OCI-LY1 (cell line): ENCODE data around the gene SLC8A1.

Experiments
- H2AFZ ChIP-seq: fragments of 200-600 bp; sonication (generic), shearing (Covaris generic); 2 replicates; pipeline ENCODE4 v1.6.0; 2014; ENCODE audit warnings: antibody characterized with exemption, mild to moderate bottlenecking, low read length
- H3F3A ChIP-seq: fragments of 200-600 bp; sonication (generic), shearing (Covaris generic); 2 replicates; pipeline ENCODE4 v1.6.0; 2014; ENCODE audit warnings: mild to moderate bottlenecking, antibody characterized with exemption, low read length, moderate library complexity; ENCODE audit not compliant: insufficient read depth
- H3K27ac ChIP-seq: fragments of 200-600 bp; sonication (generic); 2 replicates; pipeline ENCODE4 v1.5.1; 2014; ENCODE audit warnings: low read length, mixed run types, mild to moderate bottlenecking, low read depth; ENCODE audit not compliant: poor library complexity, severe bottlenecking
- H3K27me3 ChIP-seq: fragments of 200-600 bp; sonication (generic); 2 replicates; pipeline ENCODE4 v1.6.0; 2014; ENCODE audit warnings: antibody characterized with exemption, mild to moderate bottlenecking, low read length, moderate library complexity; ENCODE audit not compliant: insufficient read depth
- H3K36me3 ChIP-seq: fragments of 200-600 bp; sonication (generic); 2 replicates; pipeline ENCODE4 v1.6.1; 2014; ENCODE audit warnings: mild to moderate bottlenecking, antibody characterized with exemption, low read length, moderate library complexity, mixed read lengths; ENCODE audit not compliant: insufficient read depth
- H3K4me1 ChIP-seq: fragments of 200-600 bp; sonication (generic); 2 replicates; pipeline ENCODE4 v1.5.1; 2014; ENCODE audit warnings: mild to moderate bottlenecking, low read length, moderate library complexity; ENCODE audit not compliant: insufficient read depth, severe bottlenecking
- H3K4me2 ChIP-seq: fragments of 200-600 bp; sonication (generic), shearing (Covaris generic); 2 replicates; pipeline ENCODE4 v1.6.1; 2014; ENCODE audit warnings: low read length
- H3K4me3 ChIP-seq: fragments of 200-600 bp; sonication (generic); 2 replicates; pipeline ENCODE4 v1.5.1; 2014; ENCODE audit warnings: low read length, low read depth, mild to moderate bottlenecking, mixed read lengths; ENCODE audit not compliant: poor library complexity, severe bottlenecking
- H3K79me2 ChIP-seq: fragments of 200-600 bp; shearing (Covaris generic); 2 replicates; pipeline ENCODE4 v1.6.1; 2016; ENCODE audit warnings: mixed run types, low read length, mixed read lengths; ENCODE audit not compliant: insufficient read depth
- H3K9ac ChIP-seq: fragments of 200-600 bp; sonication (generic), shearing (Covaris generic); 2 replicates; pipeline ENCODE4 v1.6.1; 2014; ENCODE audit warnings: mild to moderate bottlenecking, low read length, mixed read lengths
- H3K9me2 ChIP-seq: fragments of 200-600 bp; sonication (generic), shearing (Covaris generic); 2 replicates; pipeline ENCODE4 v1.6.1; 2014; ENCODE audit warnings: low read depth, mild to moderate bottlenecking, low read length, mixed read lengths
- H3K9me3 ChIP-seq: fragments of 200-600 bp; shearing (Covaris generic); 2 replicates; pipeline ENCODE4 v1.6.1; 2014; ENCODE audit warnings: low read length, mixed read lengths
- H4K20me1 ChIP-seq: fragments of 200-600 bp; sonication (generic), shearing (Covaris generic); 2 replicates; pipeline ENCODE4 v1.6.0; 2016; ENCODE audit warnings: mild to moderate bottlenecking, low read length; ENCODE audit not compliant: insufficient read depth
- CTCF ChIP-seq: fragments of 200-600 bp; sonication (generic), shearing (Covaris generic); IDR thresholded peaks from 2 replicates; pipeline ENCODE4 v1.5.1; 2017; ENCODE audit warnings: mild to moderate bottlenecking, antibody characterized with exemption, low read length, moderate library complexity, mixed read lengths
- EZH2 ChIP-seq: fragments of 200-600 bp; sonication (generic), shearing (Covaris generic); IDR thresholded peaks from 2 replicates; pipeline ENCODE4 v1.8.0; 2017; ENCODE audit warnings: borderline replicate concordance, mixed run types, mild to moderate bottlenecking, antibody characterized with exemption, low read length, moderate library complexity, mixed read lengths

The SLC8A1 gene

GRCh38 chr2:40243581-40244187 lies 208.2 kb downstream of the SLC8A1 start:
- no peak overlapping the region for H3K27ac ChIP-seq
- H3K4me2 ChIP-seq = no peak overlapping the region
- H3K4me1 ChIP-seq = no peaks in the 10 kb centered on the region

GRCh38 chr2:40242315-40242714 lies 209.6 kb downstream of the SLC8A1 start:
- Histone ChIP-seq H3K79me2 (no peaks in the 10 kb centered on the region), H3K4me1 (no peaks in the 10 kb centered on the region), H3K4me2 (no peak overlapping the region), H2AFZ (no peak overlapping the region), H3K36me3 (no peaks in the 10 kb centered on the region), H3K9ac (no peak overlapping the region), H3K4me3 (no peak overlapping the region), H3K27me3 (no peaks in the 10 kb centered on the region), H3K9me3 (no peaks in the 10 kb centered on the region), H4K20me1 (no peaks in the 10 kb centered on the region), H3K9me2 (no peaks in the 10 kb centered on the region), H3F3A (no peaks in the 10 kb centered on the region), H3K27ac (no peak overlapping the region)
- TF ChIP-seq EZH2 (no peak), CTCF (no peak)

More at GRCh38 chr2:40243581-40244187, 208.2 kb downstream of the SLC8A1 start:
- no peaks in the 10 kb centered on the region for H3K27me3 ChIP-seq
- H3F3A ChIP-seq = no peaks in the 10 kb centered on the region
- TF ChIP-seq EZH2 (no peak), CTCF (no peak)
- no peaks in the 10 kb centered on the region for H3K9me3 ChIP-seq
- no peaks in the 10 kb centered on the region for H3K36me3 ChIP-seq
- no peaks in the 10 kb centered on the region for H3K79me2 ChIP-seq
- H4K20me1 ChIP-seq = no peaks in the 10 kb centered on the region
- H3K9me2 ChIP-seq = no peaks in the 10 kb centered on the region
- H2AFZ ChIP-seq = no peak overlapping the region
- no peak overlapping the region for H3K9ac ChIP-seq
- H3K4me3 ChIP-seq = no peak overlapping the region

GRCh38 chr2:40240070-40240469 lies 211.8 kb downstream of the SLC8A1 start:
- Histone ChIP-seq H4K20me1 (no peaks in the 10 kb centered on the region), H3K4me3 (no peak overlapping the region), H3K9me3 (no peaks in the 10 kb centered on the region), H3K36me3 (no peaks in the 10 kb centered on the region), H3K4me2 (no peak overlapping the region), H3K9me2 (no peaks in the 10 kb centered on the region), H3K27me3 (no peaks in the 10 kb centered on the region), H3K4me1 (no peaks in the 10 kb centered on the region), H3K79me2 (no peaks in the 10 kb centered on the region), H3K9ac (no peak overlapping the region), H2AFZ (no peak overlapping the region), H3K27ac (no peak overlapping the region), H3F3A (no peaks in the 10 kb centered on the region)
- no peak for TF ChIP-seq EZH2
- no peak for TF ChIP-seq CTCF
